Measurements from ENCODE around the gene TNRC6B. TPM values are rescaled to one million over a fixed set of nuclear protein-coding genes. Genes with fewer than 3 reads are reported as not detected.

The TNRC6B gene
- total RNA-seq, 2 donors from 2014 or later = 45.3 to 59.1 TPM

- ATAC-seq (replicated peaks) = no peak
- H3K4me3 Mint-ChIP-seq = peak overlapping the region; percentile 59
- H3K36me3 Mint-ChIP-seq (ENCODE audit: low read depth) = peaks cover 37% of the 10 kb centered on the region
- peaks cover 43% of the 10 kb centered on the region for H3K4me1 Mint-ChIP-seq
- H3K27me3 Mint-ChIP-seq = no peaks in the 10 kb centered on the region
- peak overlapping the region; percentile 86 for H3K27ac Mint-ChIP-seq
- H3K9me3 Mint-ChIP-seq = no peaks in the 10 kb centered on the region
Observed at GRCh38 chr22:40236131-40236665, 58.5 kb downstream of the TNRC6B start.

- no peaks in the 10 kb centered on the region for H3K27me3 Mint-ChIP-seq
- H3K9me3 Mint-ChIP-seq = no peaks in the 10 kb centered on the region
- H3K4me1 Mint-ChIP-seq = peaks cover 53% of the 10 kb centered on the region
- H3K4me3 Mint-ChIP-seq = peak overlapping the region; percentile 59
- H3K27ac Mint-ChIP-seq = peak overlapping the region; percentile 86
- peaks cover 27% of the 10 kb centered on the region for H3K36me3 Mint-ChIP-seq (ENCODE audit: low read depth)
- peak; percentile 28 for ATAC-seq (replicated peaks)
Observed at GRCh38 chr22:40237241-40237640, 59.5 kb downstream of the TNRC6B start.

- ATAC-seq (replicated peaks) = peak; percentile 48
- Mint-ChIP-seq H3K4me1 (peaks cover 53% of the 10 kb centered on the region), H3K9me3 (no peaks in the 10 kb centered on the region), H3K36me3 (ENCODE audit: low read depth) (peaks cover 26% of the 10 kb centered on the region), H3K27ac (peak overlapping the region; percentile 86), H3K4me3 (peak overlapping the region; percentile 59), H3K27me3 (no peaks in the 10 kb centered on the region)
Observed at GRCh38 chr22:40237788-40238424, 60.2 kb downstream of the TNRC6B start.

GRCh38 chr22:40238425-40239344, 61.0 kb downstream of the TNRC6B start:
- H3K36me3 Mint-ChIP-seq (ENCODE audit: low read depth) = peaks cover 22% of the 10 kb centered on the region
- H3K27ac Mint-ChIP-seq = peak overlapping the region; percentile 86
- peaks cover 55% of the 10 kb centered on the region for H3K4me1 Mint-ChIP-seq
- no peaks in the 10 kb centered on the region for H3K9me3 Mint-ChIP-seq
- no peaks in the 10 kb centered on the region for H3K27me3 Mint-ChIP-seq
- ATAC-seq (replicated peaks) = peak; percentile 77
- H3K4me3 Mint-ChIP-seq = peak overlapping the region; percentile 59

- Mint-ChIP-seq H3K27me3 (no peaks in the 10 kb centered on the region), H3K36me3 (ENCODE audit: low read depth) (peaks cover 18% of the 10 kb centered on the region), H3K9me3 (no peaks in the 10 kb centered on the region), H3K27ac (peak overlapping the region; percentile 86), H3K4me3 (peak overlapping the region; percentile 59), H3K4me1 (peaks cover 62% of the 10 kb centered on the region)
- no peak for ATAC-seq (replicated peaks)
Observed at GRCh38 chr22:40239345-40239683, 61.6 kb downstream of the TNRC6B start.

- no peak for ATAC-seq (replicated peaks)
- Mint-ChIP-seq H3K9me3 (no peaks in the 10 kb centered on the region), H3K4me3 (peak overlapping the region; percentile 62), H3K36me3 (ENCODE audit: low read depth) (peaks cover 18% of the 10 kb centered on the region), H3K27ac (peak overlapping the region; percentile 86), H3K4me1 (peaks cover 67% of the 10 kb centered on the region), H3K27me3 (no peaks in the 10 kb centered on the region)
Observed at GRCh38 chr22:40240160-40240559, 62.4 kb downstream of the TNRC6B start.

GRCh38 chr22:40240686-40241085, 63.0 kb downstream of the TNRC6B start:
- peak overlapping the region; percentile 86 for H3K27ac Mint-ChIP-seq
- peak overlapping the region; percentile 62 for H3K4me3 Mint-ChIP-seq
- peaks cover 20% of the 10 kb centered on the region for H3K36me3 Mint-ChIP-seq (ENCODE audit: low read depth)
- peak; percentile 9 for ATAC-seq (replicated peaks)
- H3K9me3 Mint-ChIP-seq = no peaks in the 10 kb centered on the region
- H3K4me1 Mint-ChIP-seq = peaks cover 69% of the 10 kb centered on the region
- H3K27me3 Mint-ChIP-seq = no peaks in the 10 kb centered on the region

GRCh38 chr22:40241200-40241763, 63.6 kb downstream of the TNRC6B start:
- Mint-ChIP-seq H3K27ac (peak overlapping the region; percentile 86), H3K27me3 (no peaks in the 10 kb centered on the region), H3K4me1 (peaks cover 69% of the 10 kb centered on the region), H3K4me3 (peak overlapping the region; percentile 62), H3K36me3 (ENCODE audit: low read depth) (peaks cover 22% of the 10 kb centered on the region), H3K9me3 (no peaks in the 10 kb centered on the region)
- ATAC-seq (replicated peaks) = peak; percentile 69

- Mint-ChIP-seq H3K27ac (peak overlapping the region; percentile 62), H3K9me3 (no peaks in the 10 kb centered on the region), H3K27me3 (no peaks in the 10 kb centered on the region), H3K4me3 (peak overlapping the region; percentile 40), H3K4me1 (peaks cover 69% of the 10 kb centered on the region), H3K36me3 (ENCODE audit: low read depth) (peaks cover 26% of the 10 kb centered on the region)
- ATAC-seq (replicated peaks) = no peak
Observed at GRCh38 chr22:40243891-40244290, 66.2 kb downstream of the TNRC6B start.

GRCh38 chr22:40244586-40244985, 66.9 kb downstream of the TNRC6B start:
- no peak for ATAC-seq (replicated peaks)
- peak overlapping the region; percentile 40 for H3K4me3 Mint-ChIP-seq
- peak overlapping the region; percentile 62 for H3K27ac Mint-ChIP-seq
- no peaks in the 10 kb centered on the region for H3K9me3 Mint-ChIP-seq
- peaks cover 66% of the 10 kb centered on the region for H3K4me1 Mint-ChIP-seq
- H3K27me3 Mint-ChIP-seq = no peaks in the 10 kb centered on the region
- H3K36me3 Mint-ChIP-seq (ENCODE audit: low read depth) = peaks cover 26% of the 10 kb centered on the region

- H3K36me3 Mint-ChIP-seq (ENCODE audit: low read depth) = peaks cover 34% of the 10 kb centered on the region
- no peaks in the 10 kb centered on the region for H3K9me3 Mint-ChIP-seq
- H3K27me3 Mint-ChIP-seq = no peaks in the 10 kb centered on the region
- peak overlapping the region; percentile 63 for H3K4me3 Mint-ChIP-seq
- peak overlapping the region; percentile 88 for H3K27ac Mint-ChIP-seq
- ATAC-seq (replicated peaks) = peak; percentile 72
- H3K4me1 Mint-ChIP-seq = peaks cover 59% of the 10 kb centered on the region
Observed at GRCh38 chr22:40247976-40248375, 70.3 kb downstream of the TNRC6B start.

- Mint-ChIP-seq H3K4me3 (peak overlapping the region; percentile 19), H3K27me3 (no peaks in the 10 kb centered on the region), H3K4me1 (peaks cover 61% of the 10 kb centered on the region), H3K36me3 (ENCODE audit: low read depth) (peaks cover 47% of the 10 kb centered on the region), H3K27ac (peak overlapping the region; percentile 87), H3K9me3 (no peaks in the 10 kb centered on the region)
- no peak for ATAC-seq (replicated peaks)
Observed at GRCh38 chr22:40249286-40249685, 71.6 kb downstream of the TNRC6B start.

- H3K4me3 Mint-ChIP-seq = peak overlapping the region; percentile 49
- H3K27me3 Mint-ChIP-seq = no peaks in the 10 kb centered on the region
- peaks cover 56% of the 10 kb centered on the region for H3K4me1 Mint-ChIP-seq
- H3K27ac Mint-ChIP-seq = peak overlapping the region; percentile 87
- peak; percentile 87 for ATAC-seq (replicated peaks)
- no peaks in the 10 kb centered on the region for H3K9me3 Mint-ChIP-seq
- H3K36me3 Mint-ChIP-seq (ENCODE audit: low read depth) = peaks cover 46% of the 10 kb centered on the region
Observed at GRCh38 chr22:40250608-40251007, 72.9 kb downstream of the TNRC6B start.

GRCh38 chr22:40251106-40251505, 73.4 kb downstream of the TNRC6B start:
- peak; percentile 52 for ATAC-seq (replicated peaks)
- Mint-ChIP-seq H3K36me3 (ENCODE audit: low read depth) (peaks cover 41% of the 10 kb centered on the region), H3K4me3 (peak overlapping the region; percentile 49), H3K4me1 (peaks cover 56% of the 10 kb centered on the region), H3K27me3 (no peaks in the 10 kb centered on the region), H3K9me3 (no peaks in the 10 kb centered on the region), H3K27ac (peak overlapping the region; percentile 87)
